ENCODE measurements around the gene TP53I11. TPM values are rescaled to one million over a fixed set of nuclear protein-coding genes. Genes with fewer than 3 reads are reported as not detected.

Gene TP53I11
- total RNA-seq, 4 donors from 2014 or later = 19.8 to 110 (median 40.8) TPM

DNA sequence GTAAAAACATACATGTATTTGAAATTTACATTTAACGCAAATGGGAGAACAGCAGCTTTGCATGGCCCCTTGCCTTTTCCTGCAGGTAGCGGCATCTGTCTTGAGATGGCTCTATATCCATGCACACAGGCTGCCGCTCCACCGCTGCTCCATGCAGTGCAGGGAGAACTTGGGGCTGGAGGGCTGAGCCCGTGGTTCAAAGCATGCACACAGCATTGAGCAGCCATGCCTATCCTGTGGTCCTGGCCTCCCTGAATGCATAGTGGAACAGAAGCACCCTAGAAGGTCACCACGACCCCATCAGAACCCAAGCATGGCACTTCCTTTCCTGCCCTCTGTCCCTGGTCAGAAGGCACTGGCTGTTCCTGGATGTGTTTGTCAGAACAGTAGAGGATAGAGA is 35.0 kb upstream of the TP53I11 start:
- Histone ChIP-seq H3K36me3 (no peaks in the 10 kb centered on the region), H3K4me1 (peaks cover 0 to 21% (median 0%) of the 10 kb centered on the region in 3 donors), H3K27ac (no peak overlapping the region), H3K9me3 (no peaks in the 10 kb centered on the region), H3K27me3 (peaks cover 4% of the 10 kb centered on the region), H3K4me3 (no peak overlapping the region)
- 94% methylated on average over 2 to 5 of the region's 6 CpGs for WGBS, 2 donors (ENCODE audit: low coverage in 1 of 2)
- no peak for ATAC-seq
- TF ChIP-seq EP300 (IDR thresholded peaks at IDR 0.05) = no peak
- TF ChIP-seq POLR2A (IDR thresholded peaks at IDR 0.05) = no peak
- TF ChIP-seq POLR2AphosphoS5 (IDR thresholded peaks at IDR 0.05) = no peak
- TF ChIP-seq, protein P1, sequence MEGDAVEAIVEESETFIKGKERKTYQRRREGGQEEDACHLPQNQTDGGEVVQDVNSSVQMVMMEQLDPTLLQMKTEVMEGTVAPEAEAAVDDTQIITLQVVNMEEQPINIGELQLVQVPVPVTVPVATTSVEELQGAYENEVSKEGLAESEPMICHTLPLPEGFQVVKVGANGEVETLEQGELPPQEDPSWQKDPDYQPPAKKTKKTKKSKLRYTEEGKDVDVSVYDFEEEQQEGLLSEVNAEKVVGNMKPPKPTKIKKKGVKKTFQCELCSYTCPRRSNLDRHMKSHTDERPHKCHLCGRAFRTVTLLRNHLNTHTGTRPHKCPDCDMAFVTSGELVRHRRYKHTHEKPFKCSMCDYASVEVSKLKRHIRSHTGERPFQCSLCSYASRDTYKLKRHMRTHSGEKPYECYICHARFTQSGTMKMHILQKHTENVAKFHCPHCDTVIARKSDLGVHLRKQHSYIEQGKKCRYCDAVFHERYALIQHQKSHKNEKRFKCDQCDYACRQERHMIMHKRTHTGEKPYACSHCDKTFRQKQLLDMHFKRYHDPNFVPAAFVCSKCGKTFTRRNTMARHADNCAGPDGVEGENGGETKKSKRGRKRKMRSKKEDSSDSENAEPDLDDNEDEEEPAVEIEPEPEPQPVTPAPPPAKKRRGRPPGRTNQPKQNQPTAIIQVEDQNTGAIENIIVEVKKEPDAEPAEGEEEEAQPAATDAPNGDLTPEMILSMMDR (IDR thresholded peaks at IDR 0.05) = no peak

DNA sequence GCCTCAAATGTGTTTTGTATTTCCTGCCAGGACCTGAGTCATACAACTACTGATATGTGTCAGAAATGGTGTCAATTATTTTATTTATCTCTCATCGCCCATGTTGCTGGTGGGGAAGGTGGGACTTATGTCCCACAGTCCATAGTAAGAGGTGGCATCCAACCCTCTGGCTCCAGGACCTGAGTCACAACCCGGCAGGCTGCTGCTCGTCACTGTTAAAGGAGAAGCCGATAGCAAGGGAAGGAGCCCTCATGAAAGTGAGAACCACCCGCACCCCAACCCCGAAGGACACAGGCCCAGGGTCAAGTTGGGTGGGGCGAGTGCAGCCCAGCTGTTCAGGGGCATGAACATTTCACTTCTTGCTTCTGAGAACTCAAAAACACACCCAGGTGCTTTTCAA is 33.1 kb upstream of the TP53I11 start:
- 86 to 100% methylated on average over 1 to 6 of the region's 7 CpGs for WGBS, 2 donors (ENCODE audit: low coverage in 1 of 2)
- ATAC-seq = no peak

DNA sequence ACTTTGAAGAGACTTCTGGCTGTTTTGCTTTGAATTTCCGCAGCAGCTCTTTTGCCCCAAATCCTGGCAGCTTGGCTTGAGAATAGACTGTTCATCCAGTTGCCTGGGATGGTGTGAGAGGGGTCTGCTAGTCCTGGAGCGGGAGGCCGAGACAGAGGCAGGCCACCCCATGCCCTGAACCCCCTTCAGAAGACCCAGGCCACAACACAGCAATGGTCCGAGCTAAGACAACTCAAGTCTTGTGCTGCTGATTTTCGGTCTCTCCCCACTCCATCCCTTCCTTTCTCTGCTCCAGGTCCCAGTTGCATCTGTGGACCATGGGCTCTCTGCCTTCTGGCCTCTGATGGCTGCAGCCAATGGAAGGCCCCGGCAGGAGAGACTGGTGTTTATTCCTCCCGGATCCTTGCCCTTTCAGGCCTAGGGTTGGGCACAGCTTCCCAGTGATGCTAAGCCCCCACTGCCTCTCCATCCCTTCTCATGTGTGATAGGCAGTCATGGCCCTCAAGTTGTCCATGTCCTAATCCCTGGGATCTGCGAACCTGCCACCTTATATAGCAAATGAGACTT is 31.9 kb upstream of the TP53I11 start:
- H3K4me1 ChIP-seq = peaks cover 0 to 11% (median 0%) of the 10 kb centered on the region in 3 donors
- no peaks in the 10 kb centered on the region for H3K36me3 ChIP-seq
- H3K4me3 ChIP-seq = no peak overlapping the region
- TF ChIP-seq POLR2A (IDR thresholded peaks at IDR 0.05) (no peak), EP300 (IDR thresholded peaks at IDR 0.05) (no peak), POLR2AphosphoS5 (IDR thresholded peaks at IDR 0.05) (no peak)
- TF ChIP-seq, protein P1 (IDR thresholded peaks at IDR 0.05) = no peak
- H3K9me3 ChIP-seq = no peaks in the 10 kb centered on the region
- 87 to 92% methylated on average over 3 to 4 of the region's 8 CpGs for WGBS, 2 donors (ENCODE audit: low coverage in 1 of 2)
- no peak overlapping the region for H3K27ac ChIP-seq
- no peak for ATAC-seq
- H3K27me3 ChIP-seq = peaks cover 4% of the 10 kb centered on the region

More for the DNA sequence above, 33.1 kb upstream of the TP53I11 start:
- no peaks in the 10 kb centered on the region for H3K9me3 ChIP-seq
- TF ChIP-seq, protein P1 (IDR thresholded peaks at IDR 0.05) = no peak
- no peak for TF ChIP-seq EP300 (IDR thresholded peaks at IDR 0.05)
- TF ChIP-seq POLR2AphosphoS5 (IDR thresholded peaks at IDR 0.05) = no peak
- no peak for TF ChIP-seq POLR2A (IDR thresholded peaks at IDR 0.05)
- no peaks in the 10 kb centered on the region for H3K36me3 ChIP-seq
- no peak overlapping the region for H3K4me3 ChIP-seq
- no peak overlapping the region for H3K27ac ChIP-seq
- peaks cover 4% of the 10 kb centered on the region for H3K27me3 ChIP-seq
- peaks cover 0 to 9% (median 0%) of the 10 kb centered on the region in 3 donors for H3K4me1 ChIP-seq

DNA sequence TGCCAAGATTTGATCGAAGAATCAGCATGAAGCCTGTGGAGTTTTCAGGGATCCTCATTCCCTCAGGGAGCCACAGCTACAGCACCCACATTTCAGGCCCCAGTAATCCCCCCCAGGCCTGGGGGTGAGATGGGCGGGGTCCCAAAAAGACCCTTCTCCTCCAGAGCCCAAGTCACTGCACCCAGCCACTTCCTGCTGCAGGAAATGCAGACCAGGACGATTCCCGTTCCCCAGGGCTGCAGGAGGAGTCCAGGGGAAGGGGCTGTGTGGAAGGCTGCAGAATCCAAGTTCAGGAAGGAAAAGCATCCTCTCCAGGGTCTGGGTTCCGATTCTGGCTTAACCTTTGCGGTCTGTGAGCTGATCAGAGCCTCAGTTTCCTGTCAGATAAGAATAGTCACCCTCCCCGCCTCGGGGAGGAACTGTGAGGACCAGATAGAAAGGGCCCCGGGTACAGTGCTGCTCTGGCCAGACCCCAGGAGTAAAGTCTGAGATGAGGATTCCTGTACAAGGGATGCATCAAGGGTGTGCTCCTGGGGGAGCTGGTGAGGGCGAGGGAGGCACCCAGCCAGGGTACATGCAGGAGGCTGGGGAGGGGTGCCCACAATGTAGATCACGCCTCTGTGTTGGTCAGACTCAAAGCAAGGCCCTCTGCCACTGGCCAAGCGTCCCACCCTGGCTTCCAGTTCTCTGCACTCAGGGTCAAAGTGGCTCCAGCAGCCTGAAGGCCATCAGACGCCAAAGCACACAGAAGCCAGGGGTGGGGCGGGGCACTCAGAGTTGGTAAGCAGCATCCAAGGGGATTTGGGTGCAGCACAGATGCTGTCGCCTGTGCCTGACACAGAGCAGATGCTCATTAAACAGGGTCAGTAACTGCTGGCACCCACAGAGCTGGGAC is 30.1 kb upstream of the TP53I11 start:
- WGBS, 2 donors (ENCODE audit: low coverage in 1 of 2) = 71 to 87% methylated on average over 3 to 6 of the region's 15 CpGs

DNA sequence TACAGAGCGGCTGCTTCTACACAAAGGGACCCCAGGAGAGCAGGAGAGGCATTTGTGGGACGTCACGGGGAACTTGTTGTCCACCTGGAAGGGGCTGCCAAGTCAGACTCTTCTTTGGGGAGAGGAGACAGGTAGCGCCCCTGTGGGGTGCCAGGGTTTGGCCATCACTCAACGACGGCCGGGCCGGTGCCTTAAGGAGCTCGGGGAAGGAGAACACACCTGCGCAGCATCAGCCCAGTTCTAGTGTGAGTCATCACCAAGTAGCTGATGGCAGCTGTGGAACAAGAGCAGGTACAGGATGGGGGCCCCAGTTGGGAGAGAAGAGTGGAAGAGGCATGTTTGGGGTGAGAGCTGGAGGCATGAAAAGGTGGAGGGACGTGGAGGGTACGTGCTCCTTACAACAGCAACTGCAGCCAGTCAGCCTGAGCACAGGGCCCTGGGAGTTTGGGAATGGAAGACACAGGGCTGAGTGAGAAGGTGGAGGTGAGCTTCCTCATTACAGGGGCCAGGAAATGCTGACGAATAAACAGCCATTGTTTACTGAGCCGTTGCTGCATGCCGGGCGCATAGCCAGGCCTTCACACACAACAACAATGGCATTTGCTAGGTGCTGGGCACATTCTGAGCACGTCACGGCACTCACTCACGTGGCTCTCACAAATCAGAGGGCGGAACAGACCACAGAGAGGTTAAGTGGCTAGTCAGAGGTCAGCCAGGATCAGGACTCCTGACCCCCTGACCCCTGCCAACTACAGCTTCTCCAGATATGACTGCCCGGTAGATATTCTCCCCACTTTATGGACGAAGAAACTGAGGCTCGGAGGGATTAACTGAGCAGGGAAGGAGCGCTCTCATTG is 29.1 kb upstream of the TP53I11 start:
- H3K4me1 ChIP-seq = peaks cover 0 to 11% (median 0%) of the 10 kb centered on the region in 3 donors
- H3K4me3 ChIP-seq = no peak overlapping the region
- peaks cover 4% of the 10 kb centered on the region for H3K27me3 ChIP-seq
- peak; percentile 13 for ATAC-seq
- no peaks in the 10 kb centered on the region for H3K9me3 ChIP-seq
- no peaks in the 10 kb centered on the region for H3K36me3 ChIP-seq
- TF ChIP-seq, protein P1 (IDR thresholded peaks at IDR 0.05) = no peak
- TF ChIP-seq EP300 (IDR thresholded peaks at IDR 0.05) = no peak
- 78 to 90% methylated on average over 2 to 18 of the region's 24 CpGs for WGBS, 2 donors (ENCODE audit: low coverage in 1 of 2)
- no peak overlapping the region for H3K27ac ChIP-seq

More for the DNA sequence above, 30.1 kb upstream of the TP53I11 start:
- no peak for TF ChIP-seq POLR2AphosphoS5 (IDR thresholded peaks at IDR 0.05)
- TF ChIP-seq POLR2A (IDR thresholded peaks at IDR 0.05) = no peak
- no peak overlapping the region for H3K4me3 ChIP-seq
- H3K9me3 ChIP-seq = no peaks in the 10 kb centered on the region
- no peak overlapping the region for H3K27ac ChIP-seq
- ATAC-seq = no peak
- peaks cover 0 to 11% (median 0%) of the 10 kb centered on the region in 3 donors for H3K4me1 ChIP-seq
- H3K27me3 ChIP-seq = peaks cover 4% of the 10 kb centered on the region
- H3K36me3 ChIP-seq = no peaks in the 10 kb centered on the region

All from gastroesophageal sphincter (tissue), 4 donors.